Measurements from ENCODE around the gene TMEM115. TPM values are rescaled to one million over a fixed set of nuclear protein-coding genes. Genes with fewer than 3 reads are reported as not detected.

Gene TMEM115, protein sequence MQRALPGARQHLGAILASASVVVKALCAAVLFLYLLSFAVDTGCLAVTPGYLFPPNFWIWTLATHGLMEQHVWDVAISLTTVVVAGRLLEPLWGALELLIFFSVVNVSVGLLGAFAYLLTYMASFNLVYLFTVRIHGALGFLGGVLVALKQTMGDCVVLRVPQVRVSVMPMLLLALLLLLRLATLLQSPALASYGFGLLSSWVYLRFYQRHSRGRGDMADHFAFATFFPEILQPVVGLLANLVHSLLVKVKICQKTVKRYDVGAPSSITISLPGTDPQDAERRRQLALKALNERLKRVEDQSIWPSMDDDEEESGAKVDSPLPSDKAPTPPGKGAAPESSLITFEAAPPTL
- 35.5 to 49.0 TPM (median 48.1 TPM) in 5 replicates for total RNA-seq (2022; extraction: Qiagen RNA extraction)

DNA sequence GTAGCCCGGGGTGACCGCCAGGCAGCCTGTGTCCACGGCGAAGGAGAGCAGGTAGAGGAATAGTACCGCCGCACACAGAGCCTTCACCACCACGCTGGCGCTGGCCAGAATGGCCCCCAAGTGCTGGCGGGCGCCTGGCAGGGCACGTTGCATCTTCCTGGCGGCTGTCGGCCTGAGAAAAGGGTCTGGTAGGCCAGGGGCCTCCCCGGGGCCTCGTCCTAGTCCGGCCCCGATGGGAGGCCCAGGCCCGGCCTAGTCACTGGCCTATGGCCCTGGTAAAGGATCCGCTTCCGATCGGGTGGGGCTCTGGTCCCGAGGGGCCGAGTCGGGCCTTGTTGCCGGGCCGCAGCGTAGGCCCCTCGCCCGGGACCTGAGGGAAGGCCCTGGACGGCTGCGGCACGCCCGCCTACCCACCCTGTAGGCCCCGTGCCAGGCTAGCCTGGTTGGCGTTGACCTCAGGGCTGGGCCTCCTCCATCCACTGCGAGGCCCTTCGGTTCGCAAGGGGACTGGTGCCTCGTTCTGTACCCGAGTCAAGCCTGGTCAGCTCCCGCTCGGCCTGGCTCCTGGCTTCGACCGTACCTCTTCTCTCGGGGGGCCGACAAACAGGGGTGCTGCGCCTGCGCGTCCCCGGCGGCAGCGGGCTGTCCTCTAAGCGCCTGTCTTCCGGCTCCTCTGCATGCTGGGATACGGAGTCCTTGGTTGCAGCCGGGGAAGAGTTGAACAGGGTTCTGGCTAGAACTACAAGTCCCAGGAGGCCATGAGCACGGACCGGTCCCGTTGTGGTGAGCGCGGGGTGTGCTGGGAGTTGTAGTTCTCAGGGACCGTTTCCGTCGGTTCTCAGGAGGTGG, at the start of gene TMEM115:
TSS of gene TMEM115 (minus strand) at position 611 of the 849 bp plus-strand sequence. CDS start at position 153, 458 bp downstream.

GRCh38 chr3:50350527-50351322, 8.6 kb downstream of the TMEM115 start, which contains the start of the genes CYB561D2 and NPRL2:
Gene CYB561D2 (plus strand): TSS chr3:50350862. CDS start chr3:50351434, 572 bp downstream.
Gene NPRL2 (minus strand): TSS chr3:50350775. CDS start chr3:50350652, 123 bp downstream.

DNA sequence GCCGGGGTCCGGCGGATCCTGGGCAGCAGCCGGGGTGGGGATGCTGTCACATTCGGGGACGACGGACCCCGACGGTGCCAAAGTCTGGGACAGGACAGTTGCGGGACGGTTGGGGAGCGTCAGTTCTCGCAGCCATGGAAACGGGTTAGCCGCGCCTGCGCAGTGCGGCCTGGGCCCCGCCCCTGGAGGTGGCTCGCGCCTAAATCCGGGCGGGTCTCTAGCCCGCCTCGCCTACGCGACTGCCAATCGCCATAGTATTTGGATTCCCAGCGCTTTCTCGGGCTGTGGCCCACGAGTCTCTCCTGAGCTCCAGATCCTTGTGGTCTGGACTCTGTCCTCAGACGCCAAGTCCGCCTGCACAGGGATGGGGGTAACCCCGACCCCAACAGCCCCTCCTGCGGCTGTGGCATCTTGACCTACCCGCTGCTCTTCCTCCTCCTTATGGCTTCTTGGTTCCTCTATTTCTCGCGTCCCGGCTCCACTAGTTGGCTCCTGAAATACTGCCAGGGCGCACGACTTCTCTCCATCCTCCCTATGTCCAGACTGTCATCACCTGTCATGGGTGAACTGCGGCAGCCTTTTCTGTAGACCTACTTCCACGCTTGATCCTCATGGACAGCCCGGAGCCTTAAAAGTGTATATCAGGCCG, 13.6 kb downstream of the TMEM115 start, which contains the start of gene ZMYND10:
TSS of gene ZMYND10 (minus strand) at position 147 of the 649 bp plus-strand sequence. CDS start 153 bp downstream, outside the sequence.

GRCh38 chr3:50340448-50341329, 18.6 kb downstream of the TMEM115 start, which contains the start of gene RASSF1:
Gene RASSF1 (minus strand): TSS chr3:50340836. CDS start chr3:50340805, 31 bp downstream.

DNA sequence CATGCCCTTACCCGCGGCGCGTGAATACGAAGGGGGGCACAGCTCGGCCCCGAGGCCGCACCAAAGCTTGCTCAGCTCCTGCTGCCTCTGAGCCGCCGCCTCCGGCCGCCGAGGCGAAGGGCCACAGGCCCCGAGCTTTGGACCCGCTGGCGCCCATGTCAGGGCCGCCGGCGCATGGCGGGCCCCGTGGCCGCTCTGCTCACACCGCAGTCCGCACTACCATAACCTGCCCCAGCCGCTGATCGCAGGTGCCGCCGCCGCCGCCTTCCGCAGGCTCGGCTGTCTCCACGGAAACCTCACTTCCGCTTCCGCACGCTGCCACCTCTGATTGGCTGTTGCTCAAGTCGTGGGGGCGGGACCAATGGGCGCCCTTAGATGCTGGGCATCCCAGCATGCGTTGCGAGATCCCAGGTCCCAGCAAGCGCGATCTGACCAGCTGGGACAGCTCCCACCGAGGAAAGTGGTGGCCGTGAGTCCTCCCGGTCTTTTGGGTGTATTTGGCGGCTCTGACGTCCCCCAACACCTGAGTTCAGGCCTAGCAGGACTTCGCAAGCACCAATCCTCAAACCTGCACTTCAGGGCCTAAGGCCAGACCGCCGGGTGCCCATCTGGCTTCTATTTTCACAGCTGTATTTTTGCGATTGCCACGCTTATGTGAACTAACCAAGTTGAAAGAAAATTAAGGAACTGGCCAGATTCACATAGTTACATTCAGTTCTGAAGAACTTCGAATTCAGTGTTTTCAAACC, 31.2 kb downstream of the TMEM115 start, which contains the start of gene TUSC2:
TSS of gene TUSC2 (minus strand) at position 281 of the 749 bp plus-strand sequence. CDS start at position 157, 124 bp downstream.

GRCh38 chr3:50322386-50323091, 36.8 kb downstream of the TMEM115 start, which contains the start of gene HYAL2:
Gene HYAL2 (minus strand): TSS chr3:50322745. CDS start chr3:50320489, 2,256 bp downstream.

Other genes with a start within 250 kb of the TMEM115 start
- gene SEMA3F, start 204.2 kb downstream of the TMEM115 start, total RNA-seq (2022; extraction: Qiagen RNA extraction): 11.5 to 17.8 TPM (median 16.4 TPM) in 5 replicates
- 0.05 to 0.31 TPM in 2 of 5 replicates, not detected in the others for gene GNAT1, start 167.9 kb downstream of the TMEM115 start, total RNA-seq (2022; extraction: Qiagen RNA extraction)
- 0.08 to 0.22 TPM (median 0.16 TPM) in 3 of 5 replicates, not detected in the others for gene SLC38A3, start 154.2 kb downstream of the TMEM115 start, total RNA-seq (2022; extraction: Qiagen RNA extraction)
- 35.1 to 46.7 TPM (median 45.2 TPM) in 5 replicates for gene GNAI2, start 123.3 kb downstream of the TMEM115 start, total RNA-seq (2022; extraction: Qiagen RNA extraction)
- 5.3 to 9.6 TPM (median 8.3 TPM) in 5 replicates for gene SEMA3B, start 90.4 kb downstream of the TMEM115 start, total RNA-seq (2022; extraction: Qiagen RNA extraction)
- gene LSMEM2, start 80.4 kb downstream of the TMEM115 start, total RNA-seq (2022; extraction: Qiagen RNA extraction): 0.11 TPM in 1 of 5 replicates, not detected in the others
- 73.8 to 101 TPM (median 96.0 TPM) in 5 replicates for gene IFRD2, start 67.1 kb downstream of the TMEM115 start, total RNA-seq (2022; extraction: Qiagen RNA extraction)
- gene HYAL3, start 60.1 kb downstream of the TMEM115 start, total RNA-seq (2022; extraction: Qiagen RNA extraction): 7.0 to 10.7 TPM (median 9.1 TPM) in 5 replicates
- gene NAA80, start 60.1 kb downstream of the TMEM115 start, total RNA-seq (2022; extraction: Qiagen RNA extraction): 4.9 to 7.9 TPM (median 6.4 TPM) in 5 replicates
- gene HYAL1, start 55.9 kb downstream of the TMEM115 start, total RNA-seq (2022; extraction: Qiagen RNA extraction): 0.32 to 1.00 TPM (median 0.61 TPM) in 5 replicates
- gene HYAL2, start 36.8 kb downstream of the TMEM115 start, total RNA-seq (2022; extraction: Qiagen RNA extraction): 21.2 to 32.4 TPM (median 31.5 TPM) in 5 replicates
- 25.0 to 42.3 TPM (median 40.7 TPM) in 5 replicates for gene TUSC2, start 31.3 kb downstream of the TMEM115 start, total RNA-seq (2022; extraction: Qiagen RNA extraction)
- gene RASSF1, start 18.7 kb downstream of the TMEM115 start, total RNA-seq (2022; extraction: Qiagen RNA extraction): 16.1 to 20.9 TPM (median 20.4 TPM) in 5 replicates
- 1.1 to 1.3 TPM (median 1.2 TPM) in 5 replicates for gene ZMYND10, start 13.8 kb downstream of the TMEM115 start, total RNA-seq (2022; extraction: Qiagen RNA extraction)
- 12.4 to 14.6 TPM (median 13.9 TPM) in 5 replicates for gene NPRL2, start 8.7 kb downstream of the TMEM115 start, total RNA-seq (2022; extraction: Qiagen RNA extraction)
- 14.1 to 20.6 TPM (median 20.1 TPM) in 5 replicates for gene CYB561D2, start 8.7 kb downstream of the TMEM115 start, total RNA-seq (2022; extraction: Qiagen RNA extraction)
- gene CACNA2D2, start 144.1 kb upstream of the TMEM115 start, total RNA-seq (2022; extraction: Qiagen RNA extraction): 0.50 to 0.79 TPM (median 0.72 TPM) in 5 replicates
- 2.1 to 3.0 TPM (median 2.3 TPM) in 5 replicates for gene C3orf18, start 208.2 kb upstream of the TMEM115 start, total RNA-seq (2022; extraction: Qiagen RNA extraction)
- 4.0 to 7.5 TPM (median 5.8 TPM) in 5 replicates for gene HEMK1, start 210.0 kb upstream of the TMEM115 start, total RNA-seq (2022; extraction: Qiagen RNA extraction)